Activated CD8-positive, alpha-beta memory T cell treated with anti-CD3 and anti-CD28 coated beads, Interleukin-2, amount 50 U/mL, for 48 hours (primary cell): ENCODE measurements around the gene PTPRN2.
"Not testable (repeated sequence)": the region's sequence is repeated elsewhere in the genome, so short reads cannot be mapped to it uniquely, and the experiment has no call there.

Source experiments
- DNase-seq: peaks from one replicate; pipeline ENCODE4 v3.0.0-alpha.2; 2020

Gene PTPRN2

GRCh38 chr7:158313931-158314330 lies 273.7 kb downstream of the PTPRN2 start:
- no peak for DNase-seq

GRCh38 chr7:158312789-158313188 lies 274.8 kb downstream of the PTPRN2 start:
- no peak for DNase-seq

GRCh38 chr7:158311791-158312190 lies 275.8 kb downstream of the PTPRN2 start:
- no peak for DNase-seq

- no peak for DNase-seq
Measured at GRCh38 chr7:158310924-158311666, 276.5 kb downstream of the PTPRN2 start.

GRCh38 chr7:158309868-158310763 lies 277.5 kb downstream of the PTPRN2 start:
- no peak for DNase-seq

- DNase-seq: no peak
Measured at GRCh38 chr7:158308001-158308400, 279.6 kb downstream of the PTPRN2 start.

GRCh38 chr7:158304072-158304471 lies 283.6 kb downstream of the PTPRN2 start:
- DNase-seq: not testable (repeated sequence)

GRCh38 chr7:158303121-158303520 lies 284.5 kb downstream of the PTPRN2 start:
- no peak for DNase-seq

GRCh38 chr7:158302274-158303070 lies 285.2 kb downstream of the PTPRN2 start:
- no peak for DNase-seq

GRCh38 chr7:158301207-158301606 lies 286.4 kb downstream of the PTPRN2 start:
- DNase-seq: no peak

- DNase-seq: no peak
Measured at GRCh38 chr7:158300427-158300826, 287.2 kb downstream of the PTPRN2 start.

- DNase-seq: no peak
Measured at GRCh38 chr7:158299607-158300006, 288.0 kb downstream of the PTPRN2 start.

- no peak for DNase-seq
Measured at GRCh38 chr7:158296798-158297104, 290.9 kb downstream of the PTPRN2 start.

GRCh38 chr7:158295966-158296797 lies 291.4 kb downstream of the PTPRN2 start:
- DNase-seq: no peak

GRCh38 chr7:158294468-158295215 lies 293.0 kb downstream of the PTPRN2 start:
- DNase-seq: not testable (repeated sequence)

GRCh38 chr7:158292948-158293347 lies 294.7 kb downstream of the PTPRN2 start:
- DNase-seq: no peak

- DNase-seq: no peak
Measured at GRCh38 chr7:158291998-158292397, 295.6 kb downstream of the PTPRN2 start.

GRCh38 chr7:158289761-158290523 lies 297.7 kb downstream of the PTPRN2 start:
- no peak for DNase-seq

GRCh38 chr7:158289231-158289630 lies 298.4 kb downstream of the PTPRN2 start:
- no peak for DNase-seq

- DNase-seq: no peak
Measured at GRCh38 chr7:158286210-158286609, 301.4 kb downstream of the PTPRN2 start.

GRCh38 chr7:158285383-158285770 lies 302.2 kb downstream of the PTPRN2 start:
- no peak for DNase-seq
